HCT116 (cell line): ENCODE measurements around the gene IFRD2. TPM values are rescaled to one million over a fixed set of nuclear protein-coding genes. Genes with fewer than 3 reads are reported as not detected.

Source experiments
- ATAC-seq: fragments of 200-7000 bp; cut with Tn5 transposase; 2 replicates; pipeline ENCODE4 v1.9.1; 2020; ENCODE audit warnings: mild to moderate bottlenecking, moderate library complexity
- BruUV-seq: library from RNA; stranded (reverse); fragments of 400-500 nt; replicated peaks from 2 replicates; lab custom pipeline; 2021; lab: Mats Ljungman, UMichigan
- CTCF ChIA-PET: fragments of 300-600 bp; sonication (Branson Sonifier 250); formaldehyde crosslinking; loops from one replicate; lab custom pipeline; 2021; ENCODE audit warnings: antibody characterized with exemption; lab: Charles Lee
- POLR2A ChIA-PET: fragments of 300-600, 350-600 bp; sonication (Branson Sonifier 250); formaldehyde crosslinking; loops from one replicate; lab custom pipeline; 2021; ENCODE audit warnings: antibody characterized with exemption; lab: Charles Lee
- RAD21 ChIA-PET, 2 experiments: fragments of 300-600 bp; sonication (Branson Sonifier 250); formaldehyde crosslinking; loops; one replicate each; lab custom pipeline; 2023; ENCODE audit warnings: low total read pairs in 2 of 2; ENCODE audit not compliant: uncharacterized antibody in 2 of 2, unreplicated experiment in 2 of 2, low non-redundant PET in 1 of 2; lab: Charles Lee
- DNase-seq: peaks from one replicate; pipeline ENCODE4 v3.0.0-alpha.2; 2010; ENCODE audit warnings: low read depth, low spot score
- H2AFZ ChIP-seq: fragments of 200-600 bp; shearing (Covaris generic), sonication (generic); 2 replicates; pipeline ENCODE4 v1.6.1; 2017; ENCODE audit warnings: low read depth, mixed run types, mixed read lengths, antibody characterized with exemption, low read length; ENCODE audit not compliant: poor library complexity, severe bottlenecking
- H3K27ac ChIP-seq: 2 replicates; pipeline ENCODE4 v1.5.1; 2012; ENCODE audit warnings: low read depth, low read length
- H3K27me3 ChIP-seq: fragments of 200-600 bp; sonication (generic); 2 replicates; pipeline ENCODE4 v1.6.1; 2016; ENCODE audit warnings: mixed run types, low read length, mixed read lengths; ENCODE audit not compliant: insufficient read depth
- H3K36me3 ChIP-seq, 2 experiments: fragments of 200-500 bp in 1 of 2; fragments of 200-600 bp in 1 of 2; sonication (Bioruptor generic) in 1 of 2; sonication (generic) in 1 of 2; 2 replicates each; pipeline versions ENCODE4 v1.5.1 to v1.6.1; 2014 to 2016; ENCODE audit warnings: low read length in 2 of 2, inconsistent platforms in 1 of 2, mixed read lengths in 1 of 2, mixed run types in 1 of 2; ENCODE audit not compliant: insufficient read depth in 2 of 2, control insufficient read depth in 1 of 2
- H3K4me1 ChIP-seq, 2 experiments: fragments of 200-600 bp in 1 of 2; sonication (generic) in 1 of 2; 2 replicates each; pipeline versions ENCODE4 v1.5.1 to v1.6.1; 2012 to 2017; ENCODE audit warnings: low read length in 2 of 2, inconsistent platforms in 1 of 2, mild to moderate bottlenecking in 1 of 2, mixed read lengths in 1 of 2, mixed run types in 1 of 2, moderate library complexity in 1 of 2; ENCODE audit not compliant: insufficient read depth in 2 of 2, control insufficient read depth in 1 of 2
- H3K4me2 ChIP-seq: fragments of 200-600 bp; sonication (generic); 2 replicates; pipeline ENCODE4 v1.6.1; 2017; ENCODE audit warnings: mixed run types, low read length, mixed read lengths
- H3K4me3 ChIP-seq, 2 experiments: fragments of 200-600 bp in 1 of 2; sonication (generic) in 1 of 2; replicated peaks in 1 of 2; 2 replicates each; pipeline ENCODE4 v1.5.1; 2011 to 2016; ENCODE audit warnings: low read length in 2 of 2, control low read depth in 1 of 2, low read depth in 1 of 2, mild to moderate bottlenecking in 1 of 2, mixed read lengths in 1 of 2, mixed run types in 1 of 2
- H3K79me2 ChIP-seq: fragments of 200-600 bp; sonication (generic); 2 replicates; pipeline ENCODE4 v1.6.1; 2017; ENCODE audit warnings: mild to moderate bottlenecking, mixed run types, low read length, moderate library complexity, mixed read lengths; ENCODE audit not compliant: insufficient read depth
- H3K9ac ChIP-seq: fragments of 200-600 bp; sonication (generic); 2 replicates; pipeline ENCODE4 v1.6.1; 2016; ENCODE audit warnings: low read length, mixed read lengths
- H3K9me2 ChIP-seq: fragments of 200-600 bp; sonication (generic), shearing (Covaris generic); 2 replicates; pipeline ENCODE4 v1.6.1; 2017; ENCODE audit warnings: mixed run types, mild to moderate bottlenecking, moderate library complexity; ENCODE audit not compliant: insufficient read depth
- H3K9me3 ChIP-seq, 2 experiments: fragments of 200-500 bp in 1 of 2; fragments of 200-600 bp in 1 of 2; sonication (Bioruptor generic) in 1 of 2; sonication (generic) in 1 of 2; 2 replicates each; pipeline ENCODE4 v1.6.1; 2014 to 2017; ENCODE audit warnings: low read length in 2 of 2, mixed read lengths in 2 of 2, inconsistent platforms in 1 of 2, low read depth in 1 of 2, mild to moderate bottlenecking in 1 of 2, mixed run types in 1 of 2, moderate library complexity in 1 of 2; ENCODE audit not compliant: control insufficient read depth in 1 of 2, insufficient read depth in 1 of 2
- H4K20me1 ChIP-seq: fragments of 200-600 bp; sonication (generic), shearing (Covaris generic); 2 replicates; pipeline ENCODE4 v1.6.1; 2017; ENCODE audit warnings: mixed run types, mild to moderate bottlenecking, moderate library complexity; ENCODE audit not compliant: insufficient read depth
- CEBPB ChIP-seq: IDR thresholded peaks from 2 replicates; pipeline ENCODE4 v1.6.1; 2012; ENCODE audit warnings: low read depth
- EZH2phosphoT487 ChIP-seq: fragments of 200-600 bp; IDR thresholded peaks from 2 replicates; pipeline ENCODE4 v1.6.1; 2018; ENCODE audit warnings: antibody characterized with exemption, borderline replicate concordance
- JUND ChIP-seq: IDR thresholded peaks from 2 replicates; pipeline ENCODE4 v1.6.1; 2012
- POLR2AphosphoS5 ChIP-seq: IDR thresholded peaks from 2 replicates; pipeline ENCODE4 v1.6.1; 2011; ENCODE audit warnings: mild to moderate bottlenecking, low read depth, low read length, moderate library complexity
- SIN3A ChIP-seq: IDR thresholded peaks from 2 replicates; pipeline ENCODE4 v1.6.1; 2012; ENCODE audit warnings: low read depth
- SP1 ChIP-seq: IDR thresholded peaks from 2 replicates; pipeline ENCODE4 v1.6.1; 2012; ENCODE audit warnings: low read depth
- ZFX ChIP-seq: fragments of 450-650 bp; IDR thresholded peaks from 2 replicates; pipeline ENCODE4 v1.6.1; 2017
- ZNF274 ChIP-seq: fragments of 200-500 bp; sonication (Bioruptor generic); IDR thresholded peaks from 2 replicates; pipeline ENCODE4 v1.6.1; 2014; ENCODE audit warnings: mild to moderate bottlenecking, low read depth, low read length, inconsistent platforms
- intact Hi-C: fragments of 100-400 bp; cut with micrococcal nuclease; formaldehyde crosslinking; loops from 2 replicates; pipeline ENCODE4 v1.10.0; 2022
- total RNA-seq: library from RNA; stranded (reverse); gene quantifications from one replicate; pipeline ENCODE4 v1.2.1, GENCODE V29; 2021; ENCODE audit not compliant: unreplicated experiment
- TF ChIP-seq, protein P1 (sequence below): IDR thresholded peaks from 2 replicates; pipeline ENCODE4 v1.6.1; 2012
- TF ChIP-seq, protein P2 (sequence below): IDR thresholded peaks from 2 replicates; pipeline ENCODE4 v1.6.1; 2012
- TF ChIP-seq, protein P3 (sequence below): IDR thresholded peaks from 2 replicates; pipeline ENCODE4 v1.6.1; 2012; ENCODE audit warnings: low read depth

IFRD2 gene
- total RNA-seq, 1 experiment from 2014 or later: 146 TPM

DNA sequence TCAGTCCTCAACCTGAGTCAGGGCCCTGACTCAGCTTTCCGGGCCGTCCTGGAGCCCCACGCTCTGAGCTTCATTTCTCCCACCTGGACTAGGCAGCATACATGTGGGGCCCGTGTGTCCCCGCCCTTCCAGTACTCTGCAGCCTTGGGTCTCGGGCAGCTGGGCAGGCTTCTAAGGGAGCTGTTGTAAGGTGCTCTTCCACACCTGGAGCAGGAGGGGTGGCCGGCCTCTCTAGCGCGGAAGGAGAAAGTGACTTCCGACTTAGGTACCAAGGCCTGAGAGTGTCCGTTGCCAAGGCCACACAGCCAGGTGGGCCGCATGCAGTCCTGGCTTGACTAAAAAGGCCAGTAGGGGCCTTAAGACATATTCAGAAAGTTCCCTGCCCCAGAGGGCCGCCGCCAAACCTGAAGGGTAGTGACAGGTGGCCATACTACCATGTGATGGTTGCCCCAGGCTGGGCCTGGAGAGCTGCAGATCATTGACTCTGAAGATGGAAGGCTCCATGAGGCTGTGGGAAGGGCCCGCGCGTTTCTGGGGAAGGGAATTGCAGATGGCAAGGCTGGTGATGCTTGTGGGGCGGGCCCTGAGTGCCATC lies 32.7 kb downstream of the IFRD2 start:
- DNase-seq (no peak), ATAC-seq (peak; percentile 14)
- Histone ChIP-seq H3K9me2 (no peaks in the 10 kb centered on the region), H3K4me2 (peak overlapping the region; percentile 92), H3K9me3 (no peaks in the 10 kb centered on the region), H3K79me2 (no peaks in the 10 kb centered on the region), H4K20me1 (no peaks in the 10 kb centered on the region), H3K4me3 (peak overlapping the region; percentile 25 to 64), H3K27me3 (no peaks in the 10 kb centered on the region), H3K36me3 (peaks cover 11 to 15% of the 10 kb centered on the region in 2 experiments; a peak in 3 of 4 replicates), H3K27ac (peak overlapping the region; percentile 77), H2AFZ (no peak overlapping the region), H3K9ac (peak overlapping the region; percentile 84), H3K4me1 (peaks cover 29 to 58% of the 10 kb centered on the region in 2 experiments)
- CTCF ChIA-PET: interaction anchor here (0.7 to 3.3 kb wide), 18 partner anchors 11 to 352 kb away, joined by 3 to 46 read pairs (median 4); partner anchors contain the start of genes CISH, GNAI2, HYAL3 and IFRD2
- BruUV-seq: no TSS peak
- intact Hi-C loops: loop anchor here (2.0 kb wide), 1 partner anchor 65 kb away; no protein-coding TSS in a partner anchor
- POLR2A ChIA-PET: interaction anchor here (0.6 to 2.0 kb wide), 5 partner anchors 9 to 33 kb away, joined by 3 to 8 read pairs (median 3); partner anchors contain the start of genes GNAI2 and SEMA3B
- TF ChIP-seq SP1 (no peak), CEBPB (no peak), ZFX (no peak), EZH2phosphoT487 (no peak), SIN3A (no peak), ZNF274 (no peak), POLR2AphosphoS5 (no peak), JUND (no peak)
- TF ChIP-seq, protein P1, sequence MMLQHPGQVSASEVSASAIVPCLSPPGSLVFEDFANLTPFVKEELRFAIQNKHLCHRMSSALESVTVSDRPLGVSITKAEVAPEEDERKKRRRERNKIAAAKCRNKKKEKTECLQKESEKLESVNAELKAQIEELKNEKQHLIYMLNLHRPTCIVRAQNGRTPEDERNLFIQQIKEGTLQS: no peak
- TF ChIP-seq, protein P2, sequence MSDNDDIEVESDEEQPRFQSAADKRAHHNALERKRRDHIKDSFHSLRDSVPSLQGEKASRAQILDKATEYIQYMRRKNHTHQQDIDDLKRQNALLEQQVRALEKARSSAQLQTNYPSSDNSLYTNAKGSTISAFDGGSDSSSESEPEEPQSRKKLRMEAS: no peak
- TF ChIP-seq, protein P3, sequence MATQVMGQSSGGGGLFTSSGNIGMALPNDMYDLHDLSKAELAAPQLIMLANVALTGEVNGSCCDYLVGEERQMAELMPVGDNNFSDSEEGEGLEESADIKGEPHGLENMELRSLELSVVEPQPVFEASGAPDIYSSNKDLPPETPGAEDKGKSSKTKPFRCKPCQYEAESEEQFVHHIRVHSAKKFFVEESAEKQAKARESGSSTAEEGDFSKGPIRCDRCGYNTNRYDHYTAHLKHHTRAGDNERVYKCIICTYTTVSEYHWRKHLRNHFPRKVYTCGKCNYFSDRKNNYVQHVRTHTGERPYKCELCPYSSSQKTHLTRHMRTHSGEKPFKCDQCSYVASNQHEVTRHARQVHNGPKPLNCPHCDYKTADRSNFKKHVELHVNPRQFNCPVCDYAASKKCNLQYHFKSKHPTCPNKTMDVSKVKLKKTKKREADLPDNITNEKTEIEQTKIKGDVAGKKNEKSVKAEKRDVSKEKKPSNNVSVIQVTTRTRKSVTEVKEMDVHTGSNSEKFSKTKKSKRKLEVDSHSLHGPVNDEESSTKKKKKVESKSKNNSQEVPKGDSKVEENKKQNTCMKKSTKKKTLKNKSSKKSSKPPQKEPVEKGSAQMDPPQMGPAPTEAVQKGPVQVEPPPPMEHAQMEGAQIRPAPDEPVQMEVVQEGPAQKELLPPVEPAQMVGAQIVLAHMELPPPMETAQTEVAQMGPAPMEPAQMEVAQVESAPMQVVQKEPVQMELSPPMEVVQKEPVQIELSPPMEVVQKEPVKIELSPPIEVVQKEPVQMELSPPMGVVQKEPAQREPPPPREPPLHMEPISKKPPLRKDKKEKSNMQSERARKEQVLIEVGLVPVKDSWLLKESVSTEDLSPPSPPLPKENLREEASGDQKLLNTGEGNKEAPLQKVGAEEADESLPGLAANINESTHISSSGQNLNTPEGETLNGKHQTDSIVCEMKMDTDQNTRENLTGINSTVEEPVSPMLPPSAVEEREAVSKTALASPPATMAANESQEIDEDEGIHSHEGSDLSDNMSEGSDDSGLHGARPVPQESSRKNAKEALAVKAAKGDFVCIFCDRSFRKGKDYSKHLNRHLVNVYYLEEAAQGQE: no peak
- RAD21 ChIA-PET: interaction anchor here (0.8 to 1.2 kb wide), 5 partner anchors 10 to 33 kb away, joined by 3 to 7 read pairs (median 4); no protein-coding TSS in a partner anchor
